ENCODE data around the gene KLHL6.
A peak's percentile ranks its signal among the peaks of the same experiment; 100 is the strongest.

Gene KLHL6

GRCh38 chr3:183555541-183556081, at the start of gene KLHL6:
Gene KLHL6 (minus strand): TSS chr3:183555706. CDS start chr3:183555653, 53 bp downstream.
- peaks cover 12% of the 10 kb centered on the region for H3K36me3 Mint-ChIP-seq (ENCODE audit: low read depth)
- no peaks in the 10 kb centered on the region for H3K27me3 Mint-ChIP-seq
- H3K27ac Mint-ChIP-seq = peak within 1 kb of the TSS; percentile 99
- H3K4me3 Mint-ChIP-seq = peak within 1 kb of the TSS; percentile 98
- no peaks in the 10 kb centered on the region for H3K9me3 Mint-ChIP-seq
- peaks cover 68% of the 10 kb centered on the region for H3K4me1 Mint-ChIP-seq (ENCODE audit: low read depth)

GRCh38 chr3:183597959-183598358, 42.5 kb upstream of the KLHL6 start:
- Mint-ChIP-seq H3K27ac (no peak overlapping the region), H3K27me3 (peaks cover 5% of the 10 kb centered on the region), H3K9me3 (peaks cover 10% of the 10 kb centered on the region), H3K36me3 (ENCODE audit: low read depth) (no peaks in the 10 kb centered on the region), H3K4me1 (ENCODE audit: low read depth) (no peaks in the 10 kb centered on the region), H3K4me3 (no peak overlapping the region)

- peaks cover 5% of the 10 kb centered on the region for H3K27me3 Mint-ChIP-seq
- no peaks in the 10 kb centered on the region for H3K36me3 Mint-ChIP-seq (ENCODE audit: low read depth)
- H3K4me1 Mint-ChIP-seq (ENCODE audit: low read depth) = peaks cover 14% of the 10 kb centered on the region
- no peak overlapping the region for H3K4me3 Mint-ChIP-seq
- no peak overlapping the region for H3K27ac Mint-ChIP-seq
- peaks cover 10% of the 10 kb centered on the region for H3K9me3 Mint-ChIP-seq
These were observed 39.1 kb upstream of the KLHL6 start for GRCh38 chr3:183594636-183595035.

- H3K27me3 Mint-ChIP-seq = peaks cover 5% of the 10 kb centered on the region
- H3K4me3 Mint-ChIP-seq = no peak overlapping the region
- H3K9me3 Mint-ChIP-seq = no peaks in the 10 kb centered on the region
- no peak overlapping the region for H3K27ac Mint-ChIP-seq
- H3K36me3 Mint-ChIP-seq (ENCODE audit: low read depth) = no peaks in the 10 kb centered on the region
- H3K4me1 Mint-ChIP-seq (ENCODE audit: low read depth) = peaks cover 17% of the 10 kb centered on the region
These were observed 37.3 kb upstream of the KLHL6 start for GRCh38 chr3:183592821-183593220.

- H3K36me3 Mint-ChIP-seq (ENCODE audit: low read depth) = no peaks in the 10 kb centered on the region
- H3K9me3 Mint-ChIP-seq = no peaks in the 10 kb centered on the region
- H3K27ac Mint-ChIP-seq = peak overlapping the region; percentile 77
- H3K4me3 Mint-ChIP-seq = peak overlapping the region; percentile 41
- peaks cover 23% of the 10 kb centered on the region for H3K4me1 Mint-ChIP-seq (ENCODE audit: low read depth)
- peaks cover 5% of the 10 kb centered on the region for H3K27me3 Mint-ChIP-seq
These were observed 36.5 kb upstream of the KLHL6 start for GRCh38 chr3:183591881-183592521.

GRCh38 chr3:183590442-183590841, 34.9 kb upstream of the KLHL6 start:
- peaks cover 32% of the 10 kb centered on the region for H3K4me1 Mint-ChIP-seq (ENCODE audit: low read depth)
- H3K36me3 Mint-ChIP-seq (ENCODE audit: low read depth) = no peaks in the 10 kb centered on the region
- H3K9me3 Mint-ChIP-seq = no peaks in the 10 kb centered on the region
- H3K27ac Mint-ChIP-seq = no peak overlapping the region
- no peak overlapping the region for H3K4me3 Mint-ChIP-seq
- H3K27me3 Mint-ChIP-seq = peaks cover 5% of the 10 kb centered on the region

- Mint-ChIP-seq H3K9me3 (no peaks in the 10 kb centered on the region), H3K36me3 (ENCODE audit: low read depth) (no peaks in the 10 kb centered on the region), H3K4me3 (no peak overlapping the region), H3K27ac (peak overlapping the region; percentile 24), H3K4me1 (ENCODE audit: low read depth) (peaks cover 30% of the 10 kb centered on the region), H3K27me3 (no peaks in the 10 kb centered on the region)
These were observed 31.8 kb upstream of the KLHL6 start for GRCh38 chr3:183587336-183587735.

- no peaks in the 10 kb centered on the region for H3K9me3 Mint-ChIP-seq
- H3K27me3 Mint-ChIP-seq = no peaks in the 10 kb centered on the region
- H3K4me1 Mint-ChIP-seq (ENCODE audit: low read depth) = peaks cover 22% of the 10 kb centered on the region
- H3K36me3 Mint-ChIP-seq (ENCODE audit: low read depth) = no peaks in the 10 kb centered on the region
- H3K4me3 Mint-ChIP-seq = no peak overlapping the region
- no peak overlapping the region for H3K27ac Mint-ChIP-seq
These were observed 31.0 kb upstream of the KLHL6 start for GRCh38 chr3:183586477-183586876.

- Mint-ChIP-seq H3K27me3 (no peaks in the 10 kb centered on the region), H3K4me3 (no peak overlapping the region), H3K9me3 (no peaks in the 10 kb centered on the region), H3K4me1 (ENCODE audit: low read depth) (peaks cover 18% of the 10 kb centered on the region), H3K27ac (no peak overlapping the region), H3K36me3 (ENCODE audit: low read depth) (no peaks in the 10 kb centered on the region)
These were observed 29.4 kb upstream of the KLHL6 start for GRCh38 chr3:183584914-183585280.

GRCh38 chr3:183584246-183584913, 28.9 kb upstream of the KLHL6 start:
- no peak overlapping the region for H3K4me3 Mint-ChIP-seq
- peaks cover 18% of the 10 kb centered on the region for H3K4me1 Mint-ChIP-seq (ENCODE audit: low read depth)
- H3K9me3 Mint-ChIP-seq = no peaks in the 10 kb centered on the region
- H3K36me3 Mint-ChIP-seq (ENCODE audit: low read depth) = no peaks in the 10 kb centered on the region
- H3K27ac Mint-ChIP-seq = no peak overlapping the region
- no peaks in the 10 kb centered on the region for H3K27me3 Mint-ChIP-seq

GRCh38 chr3:183583331-183584245, 28.1 kb upstream of the KLHL6 start:
- H3K9me3 Mint-ChIP-seq = no peaks in the 10 kb centered on the region
- peak overlapping the region; percentile 1 for H3K27ac Mint-ChIP-seq
- no peaks in the 10 kb centered on the region for H3K36me3 Mint-ChIP-seq (ENCODE audit: low read depth)
- no peak overlapping the region for H3K4me3 Mint-ChIP-seq
- no peaks in the 10 kb centered on the region for H3K27me3 Mint-ChIP-seq
- H3K4me1 Mint-ChIP-seq (ENCODE audit: low read depth) = peaks cover 18% of the 10 kb centered on the region

- peaks cover 11% of the 10 kb centered on the region for H3K4me1 Mint-ChIP-seq (ENCODE audit: low read depth)
- H3K27me3 Mint-ChIP-seq = no peaks in the 10 kb centered on the region
- H3K36me3 Mint-ChIP-seq (ENCODE audit: low read depth) = no peaks in the 10 kb centered on the region
- H3K9me3 Mint-ChIP-seq = no peaks in the 10 kb centered on the region
- H3K4me3 Mint-ChIP-seq = no peak overlapping the region
- H3K27ac Mint-ChIP-seq = no peak overlapping the region
These were observed 26.7 kb upstream of the KLHL6 start for GRCh38 chr3:183582161-183582560.

GRCh38 chr3:183581496-183582155, 26.1 kb upstream of the KLHL6 start:
- no peak overlapping the region for H3K27ac Mint-ChIP-seq
- no peaks in the 10 kb centered on the region for H3K9me3 Mint-ChIP-seq
- H3K4me1 Mint-ChIP-seq (ENCODE audit: low read depth) = peaks cover 5% of the 10 kb centered on the region
- H3K36me3 Mint-ChIP-seq (ENCODE audit: low read depth) = no peaks in the 10 kb centered on the region
- H3K4me3 Mint-ChIP-seq = no peak overlapping the region
- H3K27me3 Mint-ChIP-seq = no peaks in the 10 kb centered on the region

All from stimulated activated naive CD8-positive, alpha-beta T cell treated with anti-CD3 and anti-CD28 coated beads, Interleukin-15, Interleukin-2, amounts not matched to agents 100 ng/mL and 50 ng/mL, for 24 hours (primary cell).